Left cardiac atrium (tissue), 4 donors: ENCODE data around the gene RAB7B. TPM values are rescaled to one million over a fixed set of nuclear protein-coding genes. Genes with fewer than 3 reads are reported as not detected.
"Not testable (repeated sequence)": the region's sequence is repeated elsewhere in the genome, so short reads cannot be mapped to it uniquely, and the experiment has no call there.

Experiments
- ATAC-seq, 2 donors: fragments of 200-7000 bp; cut with Tn5 transposase; one replicate each; pipeline ENCODE4 v1.9.1; 2020; ENCODE audit warnings: mild to moderate bottlenecking in 2 of 2, moderate library complexity in 2 of 2
- DNase-seq: peaks from one replicate; pipeline ENCODE4 v3.0.0-alpha.2; 2020
- intact Hi-C, 2 donors: fragments of 100-400 bp; cut with DNase I; formaldehyde crosslinking; loops; one replicate each; pipeline versions ENCODE4 v1.14.1 to v1.15.1; 2022 to 2023
- long read RNA-seq: library from polyadenylated mRNA; unstranded; transcript quantifications from one replicate; pipeline ENCODE4 v2.0.0, GENCODE V29; 2021
- total RNA-seq, 2 donors: library from RNA; stranded (reverse); fragmentation: NEBNext Ultra II Directional; extraction: Animal tissue kit (Norgen Biotek cat#: 25700); gene quantifications; one replicate each; pipeline ENCODE4 v1.2.1, GENCODE V29; 2021
- donor health status: DM: no; HTN: yes; CAD: no.
- donor health status: DM: no; HTN: yes; CAD: no; lungs with severe emphysema.
- donor health status: DM: yes; HTN: yes; CAD: no.
- donor health status: Dilated cardiomyopathy.

Gene RAB7B
- total RNA-seq = 1 to 10 TPM; 2.4 to 4.5 TPM
- long read RNA-seq, partial matches to known transcripts = 0 of 2 reads
- long read RNA-seq, other reads (novel, unspliced or antisense) = 1 of 2 reads

- peak; percentile 80 for DNase-seq
- intact Hi-C loops = no loop called here
- peak; percentile 66 to 76 for ATAC-seq
Observed at GRCh38 chr1:206002871-206003801, at the start of gene RAB7B. Gene RAB7B, minus strand, starts transcription at chr1:206003395. Its CDS starts 9,260 bp downstream, at chr1:205994135.

GRCh38 chr1:206052231-206052865 is 49.2 kb upstream of the RAB7B start:
- ATAC-seq, intact Hi-C loops, DNase-seq: not testable (repeated sequence)

- ATAC-seq (peak in 1 of 2 donors; percentile 27), DNase-seq (no peak)
- intact Hi-C loops = no loop called here
Observed at GRCh38 chr1:206050655-206051235, 47.5 kb upstream of the RAB7B start.

- intact Hi-C loops = no loop called here
- ATAC-seq (no peak), DNase-seq (no peak)
Observed at GRCh38 chr1:206049919-206050600, 46.9 kb upstream of the RAB7B start.

GRCh38 chr1:206049293-206049692 is 46.1 kb upstream of the RAB7B start:
- ATAC-seq (no peak), DNase-seq (no peak)
- intact Hi-C loops = no loop called here

GRCh38 chr1:206048582-206048981 is 45.4 kb upstream of the RAB7B start:
- ATAC-seq (peak; percentile 47 to 82), DNase-seq (no peak)
- intact Hi-C loops = no loop called here

- intact Hi-C loops = no loop called here
- DNase-seq = no peak
- ATAC-seq = no peak
Observed at GRCh38 chr1:206047271-206047670, 44.1 kb upstream of the RAB7B start.

GRCh38 chr1:206041640-206042039 is 38.4 kb upstream of the RAB7B start:
- DNase-seq = no peak
- no peak for ATAC-seq
- intact Hi-C loops = no loop called here

- ATAC-seq (no peak), DNase-seq (no peak)
- intact Hi-C loops = no loop called here
Observed at GRCh38 chr1:206040328-206040727, 37.1 kb upstream of the RAB7B start.

GRCh38 chr1:206039046-206039973 is 36.1 kb upstream of the RAB7B start:
- ATAC-seq (no peak), DNase-seq (no peak)
- intact Hi-C loops = no loop called here

GRCh38 chr1:206037581-206037980 is 34.4 kb upstream of the RAB7B start:
- DNase-seq = no peak
- ATAC-seq = no peak
- intact Hi-C loops = no loop called here

GRCh38 chr1:206036663-206037455 is 33.7 kb upstream of the RAB7B start:
- ATAC-seq (no peak), DNase-seq (no peak)
- intact Hi-C loops = no loop called here

- DNase-seq (no peak), ATAC-seq (no peak)
- intact Hi-C loops = no loop called here
Observed at GRCh38 chr1:206035027-206035426, 31.8 kb upstream of the RAB7B start.

- intact Hi-C loops = no loop called here
- ATAC-seq (no peak), DNase-seq (no peak)
Observed at GRCh38 chr1:206032380-206033140, 29.4 kb upstream of the RAB7B start.

GRCh38 chr1:206030714-206031113 is 27.5 kb upstream of the RAB7B start:
- peak; percentile 66 for DNase-seq
- intact Hi-C loops = loop anchor here in 1 of 2 donors (1.0 kb wide), 1 partner anchor 76 kb away; no protein-coding TSS in a partner anchor
- peak; percentile 80 to 90 for ATAC-seq

GRCh38 chr1:206030191-206030590 is 27.0 kb upstream of the RAB7B start:
- DNase-seq (no peak), ATAC-seq (no peak)
- intact Hi-C loops = loop anchor here in 1 of 2 donors (1.0 kb wide), 1 partner anchor 76 kb away; no protein-coding TSS in a partner anchor

- ATAC-seq = peak; percentile 80 to 94
Observed at GRCh38 chr1:206029484-206029883, 26.3 kb upstream of the RAB7B start.

More at GRCh38 chr1:206029484-206029883, 26.3 kb upstream of the RAB7B start:
- DNase-seq = peak; percentile 70
- intact Hi-C loops = no loop called here
